ENCODE measurements around the gene HNRNPU.

DNA sequence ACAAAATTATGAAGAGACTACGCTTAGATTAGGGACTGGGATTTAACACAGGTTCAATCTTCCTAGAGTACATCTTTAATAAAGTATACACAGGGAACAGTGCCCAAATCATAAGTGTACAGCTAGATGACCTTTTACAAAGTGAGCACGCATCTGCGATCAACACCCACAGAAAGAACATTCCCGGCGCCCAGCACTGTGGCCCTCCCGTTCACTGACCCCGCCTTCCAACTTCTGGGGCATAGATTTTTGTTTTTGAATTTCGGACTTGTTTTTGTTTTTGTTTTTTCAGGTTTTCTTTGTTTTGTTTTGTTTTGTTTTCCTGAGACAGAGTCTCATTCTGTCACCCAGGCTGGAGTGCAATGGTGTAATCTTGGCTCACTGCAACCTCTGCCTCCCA lies 59.5 kb downstream of the HNRNPU start:
- TF ChIP-seq POLR2AphosphoS5 (IDR thresholded peaks at IDR 0.05; ENCODE audit: low read depth, low read length) (no peak), POLR2A (IDR thresholded peaks at IDR 0.05; ENCODE audit: low read depth, low read length) (no peak), TAF1 (IDR thresholded peaks at IDR 0.05; ENCODE audit: borderline replicate concordance, low read depth, low read length) (no peak)
